Fibroblast of villous mesenchyme (primary cell): ENCODE data around the gene RCAN2. TPM values are rescaled to one million over a fixed set of nuclear protein-coding genes. Genes with fewer than 3 reads are reported as not detected.
A peak's percentile ranks its signal among the peaks of the same experiment; 100 is the strongest.

Source experiments
- DNase-seq: peaks from one replicate; pipeline ENCODE4 v3.0.0-alpha.2; 2010; ENCODE audit warnings: low read depth
- H3K4me3 ChIP-seq: 2 replicates; pipeline ENCODE4 v1.5.1; 2011; ENCODE audit warnings: low read depth, mild to moderate bottlenecking, low read length
- total RNA-seq: library from RNA; depleted of rRNA; stranded (reverse); fragments of >200 nt; gene quantifications from 2 replicates; pipeline ENCODE4 v1.2.3, GENCODE V29; 2012
- TF ChIP-seq, protein P1 (sequence below): IDR thresholded peaks from 2 replicates; pipeline ENCODE4 v1.5.1; 2012; ENCODE audit warnings: low read depth, mild to moderate bottlenecking, low read length; ENCODE audit not compliant: insufficient read depth

The RCAN2 gene
- total RNA-seq, 1 donor = 1.7 TPM

DNA sequence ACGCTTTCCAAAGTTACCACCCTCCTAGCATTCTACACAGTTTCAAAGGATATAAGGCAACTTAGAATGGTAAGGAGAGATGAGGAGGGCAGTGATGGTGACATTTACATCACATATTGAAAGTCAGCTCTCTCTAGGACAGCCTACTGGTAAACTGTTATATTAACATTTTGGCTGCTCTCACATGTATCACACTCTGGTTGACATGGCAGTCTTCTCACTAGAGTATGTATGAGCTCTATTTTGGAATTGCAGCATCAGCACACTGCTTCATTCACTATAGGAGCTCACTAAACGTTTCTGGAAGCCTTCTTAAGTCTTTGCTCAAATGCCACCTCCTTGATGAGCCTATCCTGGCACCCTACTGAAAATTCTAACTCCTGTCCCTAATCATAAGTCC lies 184.8 kb downstream of the RCAN2 start:
- no peak overlapping the region for H3K4me3 ChIP-seq
- DNase-seq = no peak
- TF ChIP-seq, protein P1, sequence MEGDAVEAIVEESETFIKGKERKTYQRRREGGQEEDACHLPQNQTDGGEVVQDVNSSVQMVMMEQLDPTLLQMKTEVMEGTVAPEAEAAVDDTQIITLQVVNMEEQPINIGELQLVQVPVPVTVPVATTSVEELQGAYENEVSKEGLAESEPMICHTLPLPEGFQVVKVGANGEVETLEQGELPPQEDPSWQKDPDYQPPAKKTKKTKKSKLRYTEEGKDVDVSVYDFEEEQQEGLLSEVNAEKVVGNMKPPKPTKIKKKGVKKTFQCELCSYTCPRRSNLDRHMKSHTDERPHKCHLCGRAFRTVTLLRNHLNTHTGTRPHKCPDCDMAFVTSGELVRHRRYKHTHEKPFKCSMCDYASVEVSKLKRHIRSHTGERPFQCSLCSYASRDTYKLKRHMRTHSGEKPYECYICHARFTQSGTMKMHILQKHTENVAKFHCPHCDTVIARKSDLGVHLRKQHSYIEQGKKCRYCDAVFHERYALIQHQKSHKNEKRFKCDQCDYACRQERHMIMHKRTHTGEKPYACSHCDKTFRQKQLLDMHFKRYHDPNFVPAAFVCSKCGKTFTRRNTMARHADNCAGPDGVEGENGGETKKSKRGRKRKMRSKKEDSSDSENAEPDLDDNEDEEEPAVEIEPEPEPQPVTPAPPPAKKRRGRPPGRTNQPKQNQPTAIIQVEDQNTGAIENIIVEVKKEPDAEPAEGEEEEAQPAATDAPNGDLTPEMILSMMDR = no peak

DNA sequence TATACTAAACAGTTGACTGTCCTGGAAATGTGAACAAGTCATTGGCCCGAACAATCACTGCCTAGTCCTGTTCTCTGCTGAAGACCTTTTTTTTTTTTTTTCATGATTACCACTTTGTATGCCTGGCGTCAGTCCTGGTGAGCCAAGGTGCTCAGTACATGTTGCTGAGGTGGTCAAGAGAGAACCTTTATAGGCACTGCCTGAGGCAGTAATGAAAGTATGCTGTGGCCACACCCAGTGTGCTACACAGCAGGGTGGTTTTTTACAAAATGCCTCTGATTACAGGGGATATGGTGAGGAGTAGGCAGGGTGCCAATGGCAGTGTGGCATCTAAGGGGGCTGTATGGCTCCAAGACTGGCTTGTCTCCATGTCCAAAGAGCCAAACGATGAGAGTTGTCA lies 185.4 kb downstream of the RCAN2 start:
- no peak for DNase-seq
- TF ChIP-seq, protein P1 = no peak

DNA sequence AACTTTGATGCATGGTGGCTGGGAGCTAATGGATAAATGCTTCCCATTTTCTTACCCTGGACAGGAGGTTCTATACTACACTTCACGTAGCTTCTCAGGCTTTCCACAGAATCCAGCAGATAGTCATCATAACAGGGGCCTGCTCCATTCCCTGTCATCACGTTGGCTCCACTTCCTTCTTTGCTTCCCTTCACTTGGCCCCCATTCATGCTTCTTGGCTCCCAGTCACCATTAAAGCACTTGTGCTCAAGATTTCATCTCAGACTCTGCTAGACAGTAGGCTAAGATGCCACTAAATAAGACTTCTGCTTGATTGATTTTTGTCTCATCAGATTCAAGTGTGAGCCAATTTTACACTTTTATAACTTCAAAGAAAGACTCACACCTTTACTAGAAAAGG lies 186.0 kb downstream of the RCAN2 start:
- TF ChIP-seq, protein P1 = no peak
- DNase-seq = no peak
- no peak overlapping the region for H3K4me3 ChIP-seq

More for the DNA sequence above, 185.4 kb downstream of the RCAN2 start:
- H3K4me3 ChIP-seq = no peak overlapping the region

DNA sequence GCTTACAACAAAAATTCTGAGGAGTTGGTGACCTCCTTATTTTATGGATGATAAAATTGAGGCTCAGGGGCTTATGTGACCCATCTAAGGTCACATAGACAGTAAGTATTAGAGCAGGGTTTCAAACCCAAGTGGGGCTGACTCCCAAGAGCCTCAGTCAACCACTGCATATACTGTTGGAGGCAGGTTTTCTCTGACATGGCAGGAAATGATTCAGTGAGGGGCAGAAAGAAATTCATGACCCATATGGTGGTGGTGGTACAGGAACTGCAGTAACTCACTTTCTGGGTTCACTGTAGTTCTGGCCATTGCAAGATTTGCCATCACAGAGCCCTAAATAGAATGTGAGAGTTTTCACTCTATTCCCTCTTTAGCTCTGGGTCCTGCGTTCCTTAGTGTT lies 188.4 kb downstream of the RCAN2 start:
- DNase-seq = no peak

DNA sequence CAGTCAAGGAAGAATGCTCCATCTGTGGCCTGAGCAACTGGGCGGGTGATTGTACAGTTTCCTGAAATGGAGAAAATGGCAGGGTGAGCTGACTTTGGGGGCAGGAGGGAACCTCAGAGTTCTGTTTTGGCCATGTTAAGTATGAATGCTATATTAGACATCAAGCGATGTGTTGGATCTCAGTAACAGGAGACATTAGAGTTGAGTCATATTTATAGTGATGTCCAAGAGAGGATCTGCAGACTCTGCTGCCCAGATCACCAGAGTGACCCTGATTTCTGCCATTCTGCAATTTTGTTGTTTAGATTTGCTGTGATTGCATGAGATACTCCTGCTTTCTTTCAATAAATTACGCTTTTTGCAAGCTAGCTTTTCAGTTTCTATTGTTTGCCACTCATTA lies 189.1 kb downstream of the RCAN2 start:
- DNase-seq = no peak
- no peak overlapping the region for H3K4me3 ChIP-seq
- TF ChIP-seq, protein P1 = no peak

More for the DNA sequence above, 188.4 kb downstream of the RCAN2 start:
- TF ChIP-seq, protein P1 = no peak
- no peak overlapping the region for H3K4me3 ChIP-seq

DNA sequence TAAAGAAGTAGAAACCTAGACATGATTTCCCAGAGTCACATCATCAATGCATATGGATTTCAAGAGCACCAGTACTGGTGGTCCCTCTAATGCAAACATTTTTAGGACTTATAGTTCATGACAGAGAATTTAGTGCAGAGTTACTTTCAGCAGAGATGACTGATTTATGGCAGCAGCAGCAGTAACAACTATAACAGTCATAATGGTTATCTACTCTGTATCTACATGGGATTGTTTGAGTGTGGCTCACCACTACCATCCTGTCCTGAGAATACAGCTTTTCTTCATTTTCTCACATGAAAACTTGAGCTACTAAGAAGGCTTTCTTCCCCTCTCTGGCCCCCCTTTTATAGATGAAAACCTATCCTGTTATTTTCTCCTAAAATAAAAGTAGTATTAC lies 192.0 kb downstream of the RCAN2 start:
- no peak for DNase-seq
- H3K4me3 ChIP-seq = no peak overlapping the region
- TF ChIP-seq, protein P1 = no peak

DNA sequence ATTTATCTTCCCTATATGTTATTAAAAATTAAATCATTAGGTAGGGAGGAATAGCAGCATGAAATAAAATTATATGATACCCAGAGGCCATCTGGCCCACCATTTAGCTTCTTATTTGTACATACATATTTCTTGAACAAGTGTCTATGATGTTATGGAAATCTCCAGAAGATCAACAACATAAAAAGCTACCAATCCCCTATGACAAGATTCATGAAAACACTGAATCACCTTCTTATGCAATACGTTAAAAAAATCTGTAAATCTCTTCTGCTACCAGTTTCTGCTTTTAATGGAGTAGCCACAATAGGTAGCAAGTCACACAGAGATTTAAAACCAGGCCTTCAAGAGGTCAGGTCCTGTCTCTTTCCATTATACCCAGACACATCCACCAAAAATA lies 194.7 kb downstream of the RCAN2 start:
- TF ChIP-seq, protein P1 = no peak
- H3K4me3 ChIP-seq = no peak overlapping the region
- DNase-seq = peak; percentile 64
